Endothelial cell of coronary artery (primary cell): ENCODE data around the gene PCGF5. TPM values are rescaled to one million over a fixed set of nuclear protein-coding genes. Genes with fewer than 3 reads are reported as not detected.

Experiments used
- total RNA-seq: library from RNA; depleted of rRNA; stranded (reverse); fragments of >200 nt; gene quantifications from 2 replicates; pipeline ENCODE4 v1.2.3, GENCODE V29; 2014

Gene PCGF5
- 15.8 and 26.7 TPM in 2 replicates for total RNA-seq

GRCh38 chr10:91220194-91220953, at the start of gene PCGF5:
PCGF5 (plus strand) TSS chr10:91220663; CDS start chr10:91222872, 2,209 bp downstream.

Other genes with a start within 250 kb of the PCGF5 start
- 3.1 and 5.5 TPM in 2 replicates for gene HECTD2, start 189.7 kb downstream of the PCGF5 start, total RNA-seq